HCT116 (cell line): ENCODE data around the gene SEC61A1. TPM values are rescaled to one million over a fixed set of nuclear protein-coding genes. Genes with fewer than 3 reads are reported as not detected.

Experiments used
- ATAC-seq: fragments of 200-7000 bp; cut with Tn5 transposase; 2 replicates; pipeline ENCODE4 v1.9.1; 2020; ENCODE audit warnings: mild to moderate bottlenecking, moderate library complexity
- BruUV-seq: library from RNA; stranded (reverse); fragments of 400-500 nt; replicated peaks from 2 replicates; lab custom pipeline; 2021; lab: Mats Ljungman, UMichigan
- CTCF ChIA-PET: fragments of 300-600 bp; sonication (Branson Sonifier 250); formaldehyde crosslinking; loops from one replicate; lab custom pipeline; 2021; ENCODE audit warnings: antibody characterized with exemption; lab: Charles Lee
- POLR2A ChIA-PET: fragments of 300-600, 350-600 bp; sonication (Branson Sonifier 250); formaldehyde crosslinking; loops from one replicate; lab custom pipeline; 2021; ENCODE audit warnings: antibody characterized with exemption; lab: Charles Lee
- RAD21 ChIA-PET, 2 experiments: fragments of 300-600 bp; sonication (Branson Sonifier 250); formaldehyde crosslinking; loops; one replicate each; lab custom pipeline; 2023; ENCODE audit warnings: low total read pairs in 2 of 2; ENCODE audit not compliant: uncharacterized antibody in 2 of 2, unreplicated experiment in 2 of 2, low non-redundant PET in 1 of 2; lab: Charles Lee
- DNase-seq: peaks from one replicate; pipeline ENCODE4 v3.0.0-alpha.2; 2010; ENCODE audit warnings: low read depth, low spot score
- H2AFZ ChIP-seq: fragments of 200-600 bp; shearing (Covaris generic), sonication (generic); 2 replicates; pipeline ENCODE4 v1.6.1; 2017; ENCODE audit warnings: low read depth, mixed run types, mixed read lengths, antibody characterized with exemption, low read length; ENCODE audit not compliant: poor library complexity, severe bottlenecking
- H3K27ac ChIP-seq: 2 replicates; pipeline ENCODE4 v1.5.1; 2012; ENCODE audit warnings: low read depth, low read length
- H3K27me3 ChIP-seq: fragments of 200-600 bp; sonication (generic); 2 replicates; pipeline ENCODE4 v1.6.1; 2016; ENCODE audit warnings: mixed run types, low read length, mixed read lengths; ENCODE audit not compliant: insufficient read depth
- H3K36me3 ChIP-seq, 2 experiments: fragments of 200-500 bp in 1 of 2; fragments of 200-600 bp in 1 of 2; sonication (Bioruptor generic) in 1 of 2; sonication (generic) in 1 of 2; 2 replicates each; pipeline versions ENCODE4 v1.5.1 to v1.6.1; 2014 to 2016; ENCODE audit warnings: low read length in 2 of 2, inconsistent platforms in 1 of 2, mixed read lengths in 1 of 2, mixed run types in 1 of 2; ENCODE audit not compliant: insufficient read depth in 2 of 2, control insufficient read depth in 1 of 2
- H3K4me1 ChIP-seq, 2 experiments: fragments of 200-600 bp in 1 of 2; sonication (generic) in 1 of 2; 2 replicates each; pipeline versions ENCODE4 v1.5.1 to v1.6.1; 2012 to 2017; ENCODE audit warnings: low read length in 2 of 2, inconsistent platforms in 1 of 2, mild to moderate bottlenecking in 1 of 2, mixed read lengths in 1 of 2, mixed run types in 1 of 2, moderate library complexity in 1 of 2; ENCODE audit not compliant: insufficient read depth in 2 of 2, control insufficient read depth in 1 of 2
- H3K4me2 ChIP-seq: fragments of 200-600 bp; sonication (generic); 2 replicates; pipeline ENCODE4 v1.6.1; 2017; ENCODE audit warnings: mixed run types, low read length, mixed read lengths
- H3K4me3 ChIP-seq, 2 experiments: fragments of 200-600 bp in 1 of 2; sonication (generic) in 1 of 2; replicated peaks in 1 of 2; 2 replicates each; pipeline ENCODE4 v1.5.1; 2011 to 2016; ENCODE audit warnings: low read length in 2 of 2, control low read depth in 1 of 2, low read depth in 1 of 2, mild to moderate bottlenecking in 1 of 2, mixed read lengths in 1 of 2, mixed run types in 1 of 2
- H3K79me2 ChIP-seq: fragments of 200-600 bp; sonication (generic); 2 replicates; pipeline ENCODE4 v1.6.1; 2017; ENCODE audit warnings: mild to moderate bottlenecking, mixed run types, low read length, moderate library complexity, mixed read lengths; ENCODE audit not compliant: insufficient read depth
- H3K9ac ChIP-seq: fragments of 200-600 bp; sonication (generic); 2 replicates; pipeline ENCODE4 v1.6.1; 2016; ENCODE audit warnings: low read length, mixed read lengths
- H3K9me2 ChIP-seq: fragments of 200-600 bp; sonication (generic), shearing (Covaris generic); 2 replicates; pipeline ENCODE4 v1.6.1; 2017; ENCODE audit warnings: mixed run types, mild to moderate bottlenecking, moderate library complexity; ENCODE audit not compliant: insufficient read depth
- H3K9me3 ChIP-seq, 2 experiments: fragments of 200-500 bp in 1 of 2; fragments of 200-600 bp in 1 of 2; sonication (Bioruptor generic) in 1 of 2; sonication (generic) in 1 of 2; 2 replicates each; pipeline ENCODE4 v1.6.1; 2014 to 2017; ENCODE audit warnings: low read length in 2 of 2, mixed read lengths in 2 of 2, inconsistent platforms in 1 of 2, low read depth in 1 of 2, mild to moderate bottlenecking in 1 of 2, mixed run types in 1 of 2, moderate library complexity in 1 of 2; ENCODE audit not compliant: control insufficient read depth in 1 of 2, insufficient read depth in 1 of 2
- H4K20me1 ChIP-seq: fragments of 200-600 bp; sonication (generic), shearing (Covaris generic); 2 replicates; pipeline ENCODE4 v1.6.1; 2017; ENCODE audit warnings: mixed run types, mild to moderate bottlenecking, moderate library complexity; ENCODE audit not compliant: insufficient read depth
- EGR1 ChIP-seq: IDR thresholded peaks from 2 replicates; pipeline ENCODE4 v1.6.1; 2012; ENCODE audit warnings: low read depth
- RAD21 ChIP-seq: IDR thresholded peaks from 2 replicates; pipeline ENCODE4 v1.6.1; 2012; ENCODE audit warnings: low read depth, mild to moderate bottlenecking
- SIN3A ChIP-seq: IDR thresholded peaks from 2 replicates; pipeline ENCODE4 v1.6.1; 2012; ENCODE audit warnings: low read depth
- SP1 ChIP-seq: IDR thresholded peaks from 2 replicates; pipeline ENCODE4 v1.6.1; 2012; ENCODE audit warnings: low read depth
- SRF ChIP-seq: IDR thresholded peaks from 2 replicates; pipeline ENCODE4 v1.6.1; 2012; ENCODE audit warnings: low read depth
- YY1 ChIP-seq: IDR thresholded peaks from 2 replicates; pipeline ENCODE4 v1.6.1; 2011; ENCODE audit warnings: low read length, low read depth, moderate library complexity, mild to moderate bottlenecking; ENCODE audit not compliant: insufficient replicate concordance; ENCODE audit errors: extremely low read depth
- ZFX ChIP-seq: fragments of 450-650 bp; IDR thresholded peaks from 2 replicates; pipeline ENCODE4 v1.6.1; 2017
- intact Hi-C: fragments of 100-400 bp; cut with micrococcal nuclease; formaldehyde crosslinking; loops from 2 replicates; pipeline ENCODE4 v1.10.0; 2022
- total RNA-seq: library from RNA; stranded (reverse); gene quantifications from one replicate; pipeline ENCODE4 v1.2.1, GENCODE V29; 2021; ENCODE audit not compliant: unreplicated experiment
- TF ChIP-seq, protein P1 (sequence below), 3 experiments: fragments of 200-600 bp in 1 of 3; sonication (generic) in 1 of 3; IDR thresholded peaks in 2 of 3; conservative IDR thresholded peaks in 1 of 3; 2 replicates each; pipeline ENCODE4 v1.5.1; 2012 to 2017; ENCODE audit warnings: low read depth in 2 of 3, low read length in 2 of 3, antibody characterized with exemption in 1 of 3, borderline replicate concordance in 1 of 3, control low read depth in 1 of 3, mild to moderate bottlenecking in 1 of 3, mixed read lengths in 1 of 3, mixed run types in 1 of 3, moderate library complexity in 1 of 3; ENCODE audit not compliant: insufficient read depth in 1 of 3
- TF ChIP-seq, protein P2 (sequence below): IDR thresholded peaks from 2 replicates; pipeline ENCODE4 v1.6.1; 2012; ENCODE audit warnings: low read depth
- TF ChIP-seq, protein P3 (sequence below): IDR thresholded peaks from 2 replicates; pipeline ENCODE4 v1.6.1; 2012
- TF ChIP-seq, protein P4 (sequence below): IDR thresholded peaks from 2 replicates; pipeline ENCODE4 v1.6.1; 2011; ENCODE audit warnings: mild to moderate bottlenecking, low read length, moderate library complexity; ENCODE audit not compliant: insufficient replicate concordance; ENCODE audit errors: extremely low read depth

SEC61A1 gene
- total RNA-seq, 1 experiment from 2014 or later, result 176 TPM

DNA sequence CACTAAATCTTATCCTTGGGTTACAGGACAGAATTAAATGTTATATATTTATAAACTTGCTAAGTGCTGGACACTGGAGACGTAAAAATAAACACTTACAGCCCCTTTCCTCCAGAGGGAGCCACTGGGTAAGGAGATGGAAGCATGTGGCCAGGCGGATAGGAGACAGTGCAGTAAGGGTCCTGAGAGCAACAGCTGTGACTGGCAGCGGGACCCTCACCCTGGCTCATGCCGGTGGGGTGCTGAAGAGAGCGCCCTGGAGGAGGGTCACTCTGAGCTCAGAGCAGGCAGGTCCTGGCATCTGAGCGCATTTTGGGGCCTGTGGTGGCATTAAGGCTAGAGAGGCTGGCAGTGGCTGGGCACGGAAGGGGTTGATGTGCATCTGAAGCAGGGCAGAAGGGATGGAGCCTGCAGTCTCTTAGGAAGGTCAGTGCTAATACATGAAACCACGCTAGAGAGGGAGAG lies 16.0 kb downstream of the SEC61A1 start:
- Histone ChIP-seq H3K4me3 (no peak overlapping the region), H2AFZ (no peak overlapping the region), H4K20me1 (peaks cover 11% of the 10 kb centered on the region; the same call in 1 of the 2 replicates), H3K9me2 (no peaks in the 10 kb centered on the region), H3K27me3 (no peaks in the 10 kb centered on the region), H3K36me3 (peaks cover 69 to 84% of the 10 kb centered on the region in 2 experiments), H3K9me3 (no peaks in the 10 kb centered on the region), H3K79me2 (peaks cover 61% of the 10 kb centered on the region; the same call in 1 of the 2 replicates), H3K27ac (no peak overlapping the region), H3K9ac (no peak overlapping the region), H3K4me2 (no peak overlapping the region), H3K4me1 (no peaks in the 10 kb centered on the region)
- POLR2A ChIA-PET, result no interaction called here
- TF ChIP-seq EGR1 (no peak), RAD21 (peak; percentile 41; the same call in 1 of the 2 replicates), ZFX (no peak), YY1 (no peak), SIN3A (no peak)
- TF ChIP-seq, protein P1, sequence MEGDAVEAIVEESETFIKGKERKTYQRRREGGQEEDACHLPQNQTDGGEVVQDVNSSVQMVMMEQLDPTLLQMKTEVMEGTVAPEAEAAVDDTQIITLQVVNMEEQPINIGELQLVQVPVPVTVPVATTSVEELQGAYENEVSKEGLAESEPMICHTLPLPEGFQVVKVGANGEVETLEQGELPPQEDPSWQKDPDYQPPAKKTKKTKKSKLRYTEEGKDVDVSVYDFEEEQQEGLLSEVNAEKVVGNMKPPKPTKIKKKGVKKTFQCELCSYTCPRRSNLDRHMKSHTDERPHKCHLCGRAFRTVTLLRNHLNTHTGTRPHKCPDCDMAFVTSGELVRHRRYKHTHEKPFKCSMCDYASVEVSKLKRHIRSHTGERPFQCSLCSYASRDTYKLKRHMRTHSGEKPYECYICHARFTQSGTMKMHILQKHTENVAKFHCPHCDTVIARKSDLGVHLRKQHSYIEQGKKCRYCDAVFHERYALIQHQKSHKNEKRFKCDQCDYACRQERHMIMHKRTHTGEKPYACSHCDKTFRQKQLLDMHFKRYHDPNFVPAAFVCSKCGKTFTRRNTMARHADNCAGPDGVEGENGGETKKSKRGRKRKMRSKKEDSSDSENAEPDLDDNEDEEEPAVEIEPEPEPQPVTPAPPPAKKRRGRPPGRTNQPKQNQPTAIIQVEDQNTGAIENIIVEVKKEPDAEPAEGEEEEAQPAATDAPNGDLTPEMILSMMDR (IDR thresholded peaks at IDR 0.05 in 2 of 3, conservative IDR thresholded peaks at IDR 0.05 in 1 of 3; ENCODE audit: borderline replicate concordance in 1 of 3, insufficient read depth in 1 of 3, low read depth in 2 of 3, low read length in 2 of 3), result peak; percentile 37 to 78 (median 75); a peak in 5 of 6 replicates
- ATAC-seq (peak; percentile 74), DNase-seq (peak; percentile 35)
- CTCF ChIA-PET, result interaction anchor here (1.5 kb wide), 1 partner anchor 65 kb away, joined by 4 read pairs; no protein-coding TSS in a partner anchor
- BruUV-seq, result no TSS peak
- RAD21 ChIA-PET, result no interaction called here
- intact Hi-C loops, result loop anchor here (2.0 to 10.0 kb wide), 2 partner anchors 65 to 413 kb away; no protein-coding TSS in a partner anchor

DNA sequence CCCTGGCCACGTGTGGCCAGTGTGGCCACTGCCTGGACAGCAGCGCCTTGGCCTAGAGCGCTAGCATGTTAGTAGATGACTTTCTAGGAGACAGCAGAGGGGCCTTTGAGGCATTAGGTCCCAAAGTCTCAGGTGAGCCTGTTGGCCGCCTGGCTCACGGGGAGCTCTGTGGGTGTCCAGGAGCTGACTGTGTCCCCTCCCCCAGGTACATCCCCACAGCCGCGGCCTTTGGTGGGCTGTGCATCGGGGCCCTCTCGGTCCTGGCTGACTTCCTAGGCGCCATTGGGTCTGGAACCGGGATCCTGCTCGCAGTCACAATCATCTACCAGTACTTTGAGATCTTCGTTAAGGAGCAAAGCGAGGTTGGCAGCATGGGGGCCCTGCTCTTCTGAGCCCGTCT lies 17.0 kb downstream of the SEC61A1 start:
- Histone ChIP-seq H3K4me2 (no peak overlapping the region), H4K20me1 (peaks cover 11% of the 10 kb centered on the region; the same call in 1 of the 2 replicates), H3K4me1 (no peaks in the 10 kb centered on the region), H3K79me2 (peaks cover 65% of the 10 kb centered on the region), H3K9ac (no peak overlapping the region), H3K9me3 (no peaks in the 10 kb centered on the region), H2AFZ (no peak overlapping the region), H3K27ac (no peak overlapping the region), H3K27me3 (no peaks in the 10 kb centered on the region), H3K9me2 (no peaks in the 10 kb centered on the region), H3K4me3 (no peak overlapping the region), H3K36me3 (peaks cover 64 to 88% of the 10 kb centered on the region in 2 experiments)
- ChIA-PET POLR2A (no interaction called here), CTCF (interaction anchor here (0.7 kb wide), 1 partner anchor 64 kb away, joined by 5 read pairs; no protein-coding TSS in a partner anchor), RAD21 (no interaction called here)
- DNase-seq (no peak), ATAC-seq (no peak)
- intact Hi-C loops, result loop anchor here (2.0 to 10.0 kb wide), 2 partner anchors 64 to 414 kb away; no protein-coding TSS in a partner anchor
- BruUV-seq, result no TSS peak
- no peak for TF ChIP-seq ZFX
- no peak for TF ChIP-seq SIN3A
- TF ChIP-seq, protein P2, sequence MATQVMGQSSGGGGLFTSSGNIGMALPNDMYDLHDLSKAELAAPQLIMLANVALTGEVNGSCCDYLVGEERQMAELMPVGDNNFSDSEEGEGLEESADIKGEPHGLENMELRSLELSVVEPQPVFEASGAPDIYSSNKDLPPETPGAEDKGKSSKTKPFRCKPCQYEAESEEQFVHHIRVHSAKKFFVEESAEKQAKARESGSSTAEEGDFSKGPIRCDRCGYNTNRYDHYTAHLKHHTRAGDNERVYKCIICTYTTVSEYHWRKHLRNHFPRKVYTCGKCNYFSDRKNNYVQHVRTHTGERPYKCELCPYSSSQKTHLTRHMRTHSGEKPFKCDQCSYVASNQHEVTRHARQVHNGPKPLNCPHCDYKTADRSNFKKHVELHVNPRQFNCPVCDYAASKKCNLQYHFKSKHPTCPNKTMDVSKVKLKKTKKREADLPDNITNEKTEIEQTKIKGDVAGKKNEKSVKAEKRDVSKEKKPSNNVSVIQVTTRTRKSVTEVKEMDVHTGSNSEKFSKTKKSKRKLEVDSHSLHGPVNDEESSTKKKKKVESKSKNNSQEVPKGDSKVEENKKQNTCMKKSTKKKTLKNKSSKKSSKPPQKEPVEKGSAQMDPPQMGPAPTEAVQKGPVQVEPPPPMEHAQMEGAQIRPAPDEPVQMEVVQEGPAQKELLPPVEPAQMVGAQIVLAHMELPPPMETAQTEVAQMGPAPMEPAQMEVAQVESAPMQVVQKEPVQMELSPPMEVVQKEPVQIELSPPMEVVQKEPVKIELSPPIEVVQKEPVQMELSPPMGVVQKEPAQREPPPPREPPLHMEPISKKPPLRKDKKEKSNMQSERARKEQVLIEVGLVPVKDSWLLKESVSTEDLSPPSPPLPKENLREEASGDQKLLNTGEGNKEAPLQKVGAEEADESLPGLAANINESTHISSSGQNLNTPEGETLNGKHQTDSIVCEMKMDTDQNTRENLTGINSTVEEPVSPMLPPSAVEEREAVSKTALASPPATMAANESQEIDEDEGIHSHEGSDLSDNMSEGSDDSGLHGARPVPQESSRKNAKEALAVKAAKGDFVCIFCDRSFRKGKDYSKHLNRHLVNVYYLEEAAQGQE, result no peak
- TF ChIP-seq, protein P3, sequence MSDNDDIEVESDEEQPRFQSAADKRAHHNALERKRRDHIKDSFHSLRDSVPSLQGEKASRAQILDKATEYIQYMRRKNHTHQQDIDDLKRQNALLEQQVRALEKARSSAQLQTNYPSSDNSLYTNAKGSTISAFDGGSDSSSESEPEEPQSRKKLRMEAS, result no peak
- TF ChIP-seq, protein P4, sequence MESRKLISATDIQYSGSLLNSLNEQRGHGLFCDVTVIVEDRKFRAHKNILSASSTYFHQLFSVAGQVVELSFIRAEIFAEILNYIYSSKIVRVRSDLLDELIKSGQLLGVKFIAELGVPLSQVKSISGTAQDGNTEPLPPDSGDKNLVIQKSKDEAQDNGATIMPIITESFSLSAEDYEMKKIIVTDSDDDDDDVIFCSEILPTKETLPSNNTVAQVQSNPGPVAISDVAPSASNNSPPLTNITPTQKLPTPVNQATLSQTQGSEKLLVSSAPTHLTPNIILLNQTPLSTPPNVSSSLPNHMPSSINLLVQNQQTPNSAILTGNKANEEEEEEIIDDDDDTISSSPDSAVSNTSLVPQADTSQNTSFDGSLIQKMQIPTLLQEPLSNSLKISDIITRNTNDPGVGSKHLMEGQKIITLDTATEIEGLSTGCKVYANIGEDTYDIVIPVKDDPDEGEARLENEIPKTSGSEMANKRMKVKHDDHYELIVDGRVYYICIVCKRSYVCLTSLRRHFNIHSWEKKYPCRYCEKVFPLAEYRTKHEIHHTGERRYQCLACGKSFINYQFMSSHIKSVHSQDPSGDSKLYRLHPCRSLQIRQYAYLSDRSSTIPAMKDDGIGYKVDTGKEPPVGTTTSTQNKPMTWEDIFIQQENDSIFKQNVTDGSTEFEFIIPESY, result no peak
- no peak for TF ChIP-seq SRF
- TF ChIP-seq SP1, result no peak
